NCI-H774 (cell line): Measurements from ENCODE around the gene NOCT.
"Not testable (repeated sequence)": the region's sequence is repeated elsewhere in the genome, so short reads cannot be mapped to it uniquely, and the experiment has no call there.

Source experiments
- DNase-seq: peaks from one replicate; lab custom pipeline; 2025; lab: John Stamatoyannopoulos, UW

NOCT gene

DNA sequence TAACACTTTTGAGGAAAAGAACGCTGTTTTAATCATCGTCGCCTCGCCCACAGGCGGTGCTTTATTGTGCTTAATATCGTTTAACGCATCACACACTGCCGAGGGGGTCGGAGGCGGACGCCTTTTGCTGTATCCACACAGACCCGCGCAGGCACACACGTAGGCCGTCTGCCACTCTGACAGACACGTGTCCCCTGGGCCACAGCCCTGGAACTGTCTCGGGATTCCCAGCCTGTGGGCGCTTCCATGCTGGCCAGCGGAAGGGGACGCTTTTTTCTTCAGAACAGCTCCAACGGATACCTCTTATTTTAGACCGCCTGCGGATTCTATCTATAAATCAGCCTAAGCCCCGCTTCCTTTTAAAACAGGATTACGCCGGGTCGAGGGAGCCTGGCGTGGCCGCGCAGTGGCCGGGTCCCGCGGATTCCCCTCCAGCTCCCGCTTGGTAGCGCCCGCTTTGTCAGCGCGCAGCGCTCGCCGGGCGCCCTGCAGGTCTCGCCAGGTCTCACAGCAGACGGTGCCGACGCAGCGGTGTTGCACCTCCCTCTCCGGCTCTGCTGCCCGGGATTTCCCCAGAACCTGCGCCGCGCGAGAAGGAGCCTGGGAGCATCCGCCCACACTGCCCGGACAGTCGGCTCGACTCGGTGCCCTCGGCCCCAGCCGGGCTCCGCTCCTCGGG, at the start of gene NOCT:
TSS of gene NOCT (plus strand) at position 513 of the 679 bp plus-strand sequence. CDS start 201 bp downstream, outside the sequence.
- DNase-seq: peak; percentile 61

- DNase-seq: no peak
Measured at GRCh38 chr4:138967313-138967712, 48.3 kb upstream of the NOCT start.

GRCh38 chr4:138972956-138973801, 42.4 kb upstream of the NOCT start:
- DNase-seq: no peak

- DNase-seq: no peak
Measured at GRCh38 chr4:138975225-138975624, 40.4 kb upstream of the NOCT start.

DNA sequence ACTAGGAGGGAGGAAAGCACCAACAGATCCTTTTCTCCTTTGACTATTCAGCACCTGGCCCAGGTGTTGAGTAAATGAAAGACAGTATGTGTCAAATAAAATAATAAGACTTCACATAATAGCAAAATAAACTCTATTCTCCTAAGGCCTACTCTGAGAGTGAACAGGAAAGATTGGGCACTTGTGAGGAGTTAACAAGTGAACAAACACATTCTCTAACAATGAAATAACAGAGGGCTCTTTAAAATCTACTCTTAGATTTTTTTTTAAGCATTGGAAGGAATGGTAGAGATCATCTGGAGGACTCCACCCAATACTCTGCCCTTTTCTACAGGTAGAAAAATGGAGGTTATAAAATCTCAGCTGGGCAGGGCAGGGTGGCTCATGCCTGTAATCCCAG, 39.1 kb upstream of the NOCT start:
- no peak for DNase-seq

- no peak for DNase-seq
Measured at GRCh38 chr4:138977524-138977923, 38.1 kb upstream of the NOCT start.

DNA sequence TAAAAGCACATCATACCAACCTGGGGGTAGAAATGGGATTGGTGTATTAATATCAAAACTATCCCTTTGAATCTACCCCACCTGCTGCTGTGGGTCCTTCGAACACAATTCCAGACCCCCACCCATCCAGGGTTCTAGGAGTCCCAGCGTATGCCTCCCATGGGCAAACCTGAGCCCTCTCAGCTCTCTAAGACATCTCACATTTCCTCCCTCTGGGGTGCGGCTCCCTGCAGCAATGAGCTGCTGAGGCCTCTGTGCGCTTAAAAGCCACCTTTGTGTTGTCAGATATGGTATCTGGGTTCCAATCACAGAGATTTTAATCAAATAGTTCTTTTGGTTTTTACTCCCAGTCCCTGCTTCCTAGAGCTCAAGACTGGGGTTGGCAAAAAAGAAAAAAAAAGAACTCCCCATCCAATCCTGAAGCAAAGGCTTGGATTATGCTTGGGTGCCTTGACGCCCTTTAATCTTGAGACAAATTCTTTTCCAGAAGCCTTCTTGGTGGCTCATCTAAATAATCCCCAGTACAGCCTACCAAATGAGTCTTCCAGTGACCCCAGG, 37.5 kb upstream of the NOCT start:
- no peak for DNase-seq

DNA sequence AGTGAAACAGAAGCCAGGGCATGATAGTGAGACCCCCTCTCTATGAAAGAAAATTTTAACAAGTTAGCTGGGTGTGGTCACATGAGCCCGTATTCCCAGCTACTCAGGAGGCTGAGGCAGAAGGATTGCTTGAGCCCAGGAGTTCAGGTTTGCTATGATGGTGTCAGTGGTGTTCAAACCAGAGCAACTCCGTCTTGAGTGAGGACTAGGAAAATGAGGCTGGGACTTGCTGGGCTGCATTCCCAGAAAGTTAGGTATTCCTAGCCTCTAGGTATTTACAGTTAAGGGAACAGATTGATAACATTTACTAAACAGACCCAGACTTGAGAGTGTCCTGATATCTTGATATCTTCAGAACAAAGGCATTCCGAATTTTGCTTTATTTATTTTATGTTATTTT, 37.0 kb upstream of the NOCT start:
- no peak for DNase-seq

DNA sequence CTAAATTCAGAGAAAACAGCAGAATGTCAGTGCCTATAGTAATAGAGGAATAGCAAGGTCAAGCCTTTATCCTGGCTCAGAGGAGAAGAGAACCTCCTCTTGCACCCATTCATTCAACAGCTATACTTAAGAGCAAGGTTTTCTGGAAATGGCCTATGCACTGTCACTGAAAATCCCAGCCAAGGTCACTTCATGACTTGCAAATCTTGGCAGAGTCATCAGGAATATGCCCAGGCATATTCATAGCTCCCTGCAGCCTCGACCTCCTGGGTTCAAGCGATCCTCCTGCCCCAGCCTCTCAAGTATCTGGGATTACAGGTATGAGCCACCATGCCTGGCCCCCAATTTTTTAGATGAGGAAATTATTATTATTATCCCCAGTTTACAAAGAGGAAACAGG, 35.8 kb upstream of the NOCT start:
- no peak for DNase-seq

GRCh38 chr4:138981930-138982390, 33.6 kb upstream of the NOCT start:
- no peak for DNase-seq

DNA sequence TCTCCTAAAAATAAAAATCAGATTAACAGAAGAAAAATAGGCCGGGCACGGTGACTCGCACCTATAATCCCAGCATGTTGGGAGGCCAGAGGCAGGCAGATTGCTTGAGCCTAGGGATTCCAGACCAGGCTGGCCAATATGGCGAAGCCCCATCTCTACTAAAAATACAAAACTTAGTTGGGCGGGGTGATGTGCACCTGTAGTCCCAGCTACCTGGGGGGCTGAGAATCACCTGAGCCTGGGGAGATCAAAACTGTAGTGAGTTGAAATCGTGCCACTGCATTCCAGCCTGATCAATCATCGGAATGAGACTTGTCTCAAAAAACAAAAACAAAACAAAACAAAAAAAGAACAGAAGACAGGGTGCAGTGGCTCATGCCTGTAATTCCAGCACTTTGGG, 32.8 kb upstream of the NOCT start:
- no peak for DNase-seq

DNA sequence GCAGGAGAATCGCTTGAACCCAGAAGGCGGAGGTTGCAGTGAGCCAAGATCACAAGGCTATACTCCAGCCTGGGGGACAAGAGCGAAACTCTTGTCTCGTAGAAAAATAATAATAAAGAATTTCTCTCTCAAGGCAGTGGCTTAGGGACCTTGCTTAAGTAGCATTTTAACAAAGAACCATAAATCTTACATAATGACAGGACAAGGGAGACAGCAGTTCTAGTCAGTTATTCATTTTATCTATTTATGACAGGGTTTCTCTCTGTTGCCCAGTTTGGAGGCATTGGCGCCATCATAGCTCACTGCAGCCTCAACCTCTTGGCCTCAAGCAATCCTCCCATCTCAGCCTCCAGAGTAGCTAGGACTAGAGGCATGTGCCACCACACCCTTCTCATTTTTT, 31.9 kb upstream of the NOCT start:
- DNase-seq: no peak

DNA sequence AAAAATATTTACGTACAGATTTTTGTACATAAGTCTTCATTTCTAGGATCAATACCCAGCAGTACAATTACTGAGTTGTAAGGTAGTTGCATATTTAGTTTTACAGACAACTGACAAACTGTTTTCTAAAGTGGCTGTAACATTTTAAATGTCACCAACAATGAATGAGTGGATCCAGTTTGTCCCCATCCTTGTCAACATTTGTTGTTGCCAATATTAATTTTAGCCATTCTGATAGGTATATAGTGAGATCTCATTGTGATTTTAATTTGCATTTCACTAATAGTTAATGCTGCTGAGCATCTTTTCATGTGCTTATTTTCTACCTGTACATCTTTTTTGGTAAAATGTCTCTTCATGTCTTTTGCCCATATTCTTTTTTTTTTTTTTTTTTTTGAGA, 30.9 kb upstream of the NOCT start:
- no peak for DNase-seq

DNA sequence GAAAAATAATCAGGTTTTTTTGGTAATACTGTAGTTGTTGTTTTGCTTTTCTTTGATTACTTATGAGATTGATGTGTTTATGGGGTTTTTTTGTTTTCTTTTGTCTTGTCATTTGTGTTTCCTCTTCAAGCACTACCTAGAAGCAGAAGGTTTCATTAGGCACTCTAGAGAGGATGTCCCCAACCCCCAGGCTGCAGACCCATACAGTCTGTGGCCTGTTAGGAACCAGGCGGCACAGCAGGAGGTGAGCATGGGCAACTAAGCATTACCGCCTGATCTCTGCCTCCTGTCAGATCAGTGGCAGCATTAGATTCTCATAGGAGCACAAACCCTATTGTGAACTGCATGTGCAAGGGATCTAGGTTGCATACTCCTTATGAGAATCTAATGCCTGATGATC, 22.9 kb upstream of the NOCT start:
- no peak for DNase-seq

GRCh38 chr4:138996090-138996489, 19.5 kb upstream of the NOCT start:
- DNase-seq: no peak

DNA sequence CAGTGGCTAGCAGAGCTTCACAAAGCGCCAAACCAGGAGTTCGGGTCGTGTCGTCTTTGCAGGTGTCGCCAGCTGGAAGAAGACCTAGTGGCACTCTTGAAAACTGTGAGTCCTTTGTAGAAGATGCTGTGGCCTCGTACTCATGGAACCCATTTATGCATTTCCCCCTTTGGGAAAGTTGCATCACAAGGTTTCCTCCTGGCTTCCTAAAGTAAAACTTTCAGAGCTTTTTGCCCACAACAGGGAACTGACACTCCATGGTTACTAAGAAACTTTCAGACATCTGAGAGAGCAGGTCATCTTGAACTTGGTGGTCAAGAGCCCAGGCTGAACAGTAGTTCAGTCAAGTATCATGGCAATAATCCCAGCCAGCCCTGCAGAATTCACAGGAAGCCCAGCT, 15.9 kb upstream of the NOCT start:
- DNase-seq: no peak

GRCh38 chr4:139000134-139000533, 15.4 kb upstream of the NOCT start:
- DNase-seq: not testable (repeated sequence)

- DNase-seq: not testable (repeated sequence)
Measured at GRCh38 chr4:139001430-139001829, 14.2 kb upstream of the NOCT start.

- DNase-seq: not testable (repeated sequence)
Measured at GRCh38 chr4:139003668-139004067, 11.9 kb upstream of the NOCT start.

DNA sequence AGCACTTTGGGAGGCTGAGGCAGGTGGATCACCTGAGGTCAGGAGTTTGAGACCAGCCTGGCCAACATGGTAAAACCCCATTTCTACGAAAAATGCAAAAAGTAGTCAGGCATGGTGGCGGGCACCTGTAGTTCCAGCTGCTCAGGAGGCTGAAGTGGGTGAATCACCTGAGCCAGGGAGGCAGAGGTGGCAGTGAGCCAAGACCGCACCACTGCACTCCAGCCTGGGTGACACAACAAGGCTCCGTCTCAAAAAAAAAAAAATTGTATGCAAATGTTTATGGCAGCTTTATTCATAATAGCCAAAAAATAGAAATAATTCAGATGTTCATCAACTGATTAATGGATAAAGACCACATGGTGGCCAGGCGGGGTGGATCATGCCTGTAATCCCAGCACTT, 9.8 kb upstream of the NOCT start:
- no peak for DNase-seq

- DNase-seq: no peak
Measured at GRCh38 chr4:139007640-139008039, 7.9 kb upstream of the NOCT start.

- not testable (repeated sequence) for DNase-seq
Measured at GRCh38 chr4:139008278-139008677, 7.3 kb upstream of the NOCT start.

GRCh38 chr4:139009702-139010101, 5.9 kb upstream of the NOCT start:
- no peak for DNase-seq
